Heart right ventricle (tissue), 16 donors: ENCODE data around the gene BDKRB2. TPM values are rescaled to one million over a fixed set of nuclear protein-coding genes. Genes with fewer than 3 reads are reported as not detected.

Experiments
- ATAC-seq, 8 donors: fragments of 200-7000 bp; cut with Tn5 transposase; one replicate each; pipeline ENCODE4 v1.9.1; 2020; ENCODE audit warnings: mild to moderate bottlenecking in 8 of 8, moderate library complexity in 8 of 8, moderate number of reproducible peaks in 1 of 8
- DNase-seq, 2 donors: peaks; one replicate each; pipeline ENCODE4 v3.0.0-alpha.2; 2020
- H3K27ac ChIP-seq, 10 donors: fragments of 200-600 bp; sonication (generic) in 2 of 10; one replicate each; pipeline versions ENCODE4 v1.5.0 to v1.8.0; 2020 to 2022; ENCODE audit warnings: mild to moderate bottlenecking in 3 of 10
- H3K27me3 ChIP-seq, 7 donors: fragments of 200-600 bp; one replicate each; pipeline ENCODE4 v1.8.0; 2021 to 2022; ENCODE audit warnings: mild to moderate bottlenecking in 2 of 7
- H3K36me3 ChIP-seq, 9 donors: fragments of 200-600 bp; sonication (generic) in 1 of 9; one replicate each; pipeline versions ENCODE4 v1.5.0 to v1.8.0; 2020 to 2022; ENCODE audit warnings: mild to moderate bottlenecking in 2 of 9
- H3K4me1 ChIP-seq, 9 donors: fragments of 200-600 bp; sonication (generic) in 1 of 9; one replicate each; pipeline versions ENCODE4 v1.5.0 to v1.8.0; 2020 to 2022; ENCODE audit warnings: mild to moderate bottlenecking in 4 of 9
- H3K4me3 ChIP-seq, 10 donors: fragments of 200-600 bp; sonication (generic) in 2 of 10; one replicate each; pipeline versions ENCODE4 v1.5.0 to v1.8.0; 2020 to 2022; ENCODE audit warnings: mild to moderate bottlenecking in 7 of 10, moderate library complexity in 2 of 10
- H3K9me3 ChIP-seq, 11 donors: fragments of 200-600 bp in 10 of 11; sonication (generic) in 2 of 11; one replicate each; pipeline versions ENCODE4 v1.5.0 to v1.8.0; 2013 to 2022; ENCODE audit warnings: mild to moderate bottlenecking in 2 of 11, control low read depth in 1 of 11, moderate library complexity in 1 of 11
- CTCF ChIP-seq, 9 donors: fragments of 200-600 bp; sonication (generic) in 2 of 9; IDR thresholded peaks; one replicate each; pipeline versions ENCODE4 v1.5.0 to v1.8.0; 2021 to 2022; ENCODE audit warnings: antibody characterized with exemption in 9 of 9, mild to moderate bottlenecking in 5 of 9, moderate library complexity in 1 of 9
- WGBS, 2 donors: extraction: QIAGEN DNeasy Blood & Tissue Kit; methylation state at CpG; one replicate each; pipeline ENCODE4 v1.1.7; 2013; ENCODE audit warnings: inconsistent platforms in 1 of 2; 5-methylcytosine and 5-hydroxymethylcytosine counted together
- intact Hi-C, 10 donors: fragments of 100-400 bp; cut with DNase I; formaldehyde crosslinking; loops; one replicate each; pipeline versions ENCODE4 v1.11.1 to v1.14.2; 2022
- polyA plus RNA-seq, 2 donors: library from polyadenylated mRNA; stranded (reverse); fragments of 200-250 nt; gene quantifications; one replicate each; pipeline ENCODE4 v1.2.3, GENCODE V29; 2013
- total RNA-seq, 10 donors: library from RNA; stranded (reverse); fragmentation: NEBNext Ultra II Directional in 3 of 10; extraction: Animal tissue kit (Norgen Biotek cat#: 25700) in 3 of 10; gene quantifications; one replicate each; pipeline versions ENCODE4 v1.2.1 to v1.2.4, GENCODE V29; 2021 to 2023
- donor health status: Arrhythmogenic right ventricular cardiomyopathy.
- donor health status: ischemic (EF 13 %, LVEDD 7.1; RV severe dilation, severe dysfunction).
- donor health status: healthy with polysubstance abuse.
- donor health status: DM: no; HTN: yes; CAD: no.
- donor health status: DM: no; HTN: no; CAD: no.
- donor health status: ischemic (EF 25% LVEDD 6.9; RV normal size, moderate dysfunction).
- donor health status: ischemic (EF 25% LVEDD 5.7; RV mildly dilated, moderate dysfunction).
- donor health status: healthy.
- donor health status: DM: yes; HTN: yes; CAD: no.
- donor health status: Ischemic cardiomyopathy.
- donor health status: ischemic (EF 35%, LVEDD 5.7; RV mildly dilated, moderate dysfunction).
- donor health status: nonischemic (EF 11% LVEDD 7.7; RV severe dilation, severe dysfunction).
- donor health status: DM: yes; HTN: yes; CAD: no.
- donor health status: PGD.
- donor health status: ischemic (EF 29% LVEDD 5.4; RV normal size, mild dysfunction).
- donor health status: nonischemic (EF 23%, LVEDD 6.1; RV moderate dilation, normal function).

The BDKRB2 gene
- total and polyA plus RNA-seq, 12 donors = 0.19 to 3.6 (median 0.59) TPM

DNA sequence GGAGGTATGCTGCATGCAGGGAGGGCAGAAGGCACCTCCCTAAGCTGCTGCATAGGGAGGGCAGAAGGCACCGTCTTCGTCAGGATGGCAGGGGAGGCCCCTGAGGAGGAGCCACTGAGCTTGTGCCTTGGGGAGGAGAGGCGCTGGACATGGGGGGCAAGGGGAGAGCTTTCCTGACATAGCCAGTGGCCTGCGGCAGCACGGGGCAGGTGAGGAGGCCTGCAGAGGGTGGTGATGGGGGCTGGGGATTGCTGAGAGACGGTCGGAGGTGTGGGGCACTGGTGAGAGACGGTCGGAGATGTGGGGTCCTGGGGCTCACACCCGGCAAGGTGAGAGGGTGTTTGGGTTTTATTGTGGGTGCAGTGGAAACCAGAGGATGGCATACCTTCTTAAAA lies 10.4 kb upstream of the BDKRB2 start:
- no peak overlapping the region for H3K4me3 ChIP-seq
- TF ChIP-seq CTCF (IDR thresholded peaks at IDR 0.05) = no peak
- H3K36me3 ChIP-seq = no peaks in the 10 kb centered on the region
- peaks cover 0 to 33% (median 29%) of the 10 kb centered on the region in 7 donors for H3K27me3 ChIP-seq
- DNase-seq (no peak), ATAC-seq (peak in 1 of 8 donors; percentile 33)
- no peak overlapping the region for H3K27ac ChIP-seq
- WGBS, 2 donors = 85 to 89% methylated on average over 10 of the region's 10 CpGs
- no peaks in the 10 kb centered on the region for H3K9me3 ChIP-seq
- peaks cover 0 to 12% (median 6%) of the 10 kb centered on the region in 9 donors for H3K4me1 ChIP-seq
- intact Hi-C loops = no loop called here

DNA sequence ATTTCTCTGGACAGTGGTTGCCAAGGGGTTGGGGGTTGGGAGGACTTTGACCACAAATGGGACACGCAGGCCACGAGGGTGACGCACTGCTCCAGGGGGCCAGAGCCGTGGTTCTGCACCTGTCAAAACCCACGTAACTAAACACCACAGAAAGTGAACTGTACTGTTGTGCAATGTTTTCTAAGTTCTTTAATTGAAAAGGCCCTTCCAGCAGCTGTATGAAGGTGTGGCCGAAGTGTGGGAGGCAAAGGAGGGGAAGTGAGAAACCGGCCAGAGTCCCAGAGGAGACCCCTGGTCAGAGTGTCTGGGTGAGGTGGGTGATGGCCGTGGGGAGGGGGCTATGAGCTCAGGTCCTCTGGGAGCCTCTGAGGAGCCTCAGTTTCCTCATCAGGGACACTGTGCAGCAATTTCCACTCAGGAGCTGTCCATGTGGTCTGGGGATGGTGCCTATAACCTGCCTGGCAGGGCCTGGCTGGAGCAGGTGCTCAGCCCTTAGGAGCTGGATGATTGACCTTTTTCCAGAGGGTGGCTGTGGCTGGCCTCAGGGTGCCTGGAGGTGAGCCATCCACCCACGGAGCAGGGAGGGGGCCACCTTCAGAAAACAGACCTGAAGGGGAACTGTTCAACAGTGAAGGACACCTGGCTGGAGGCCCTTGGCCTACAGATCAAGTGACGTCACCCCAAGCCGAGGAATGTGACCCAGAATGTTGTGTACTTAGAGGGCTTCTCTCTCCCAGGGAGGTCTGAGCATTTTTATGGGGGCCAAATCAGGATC lies 9.8 kb upstream of the BDKRB2 start:
- intact Hi-C loops = no loop called here
- no peak for TF ChIP-seq CTCF (IDR thresholded peaks at IDR 0.05)
- Histone ChIP-seq H3K9me3 (no peaks in the 10 kb centered on the region), H3K36me3 (no peaks in the 10 kb centered on the region), H3K27ac (no peak overlapping the region), H3K4me1 (peaks cover 0 to 12% (median 6%) of the 10 kb centered on the region in 9 donors), H3K4me3 (no peak overlapping the region), H3K27me3 (peaks cover 0 to 32% (median 26%) of the 10 kb centered on the region in 7 donors)
- 67 to 81% methylated on average over 11 of the region's 11 CpGs for WGBS, 2 donors
- ATAC-seq (no peak), DNase-seq (no peak)

DNA sequence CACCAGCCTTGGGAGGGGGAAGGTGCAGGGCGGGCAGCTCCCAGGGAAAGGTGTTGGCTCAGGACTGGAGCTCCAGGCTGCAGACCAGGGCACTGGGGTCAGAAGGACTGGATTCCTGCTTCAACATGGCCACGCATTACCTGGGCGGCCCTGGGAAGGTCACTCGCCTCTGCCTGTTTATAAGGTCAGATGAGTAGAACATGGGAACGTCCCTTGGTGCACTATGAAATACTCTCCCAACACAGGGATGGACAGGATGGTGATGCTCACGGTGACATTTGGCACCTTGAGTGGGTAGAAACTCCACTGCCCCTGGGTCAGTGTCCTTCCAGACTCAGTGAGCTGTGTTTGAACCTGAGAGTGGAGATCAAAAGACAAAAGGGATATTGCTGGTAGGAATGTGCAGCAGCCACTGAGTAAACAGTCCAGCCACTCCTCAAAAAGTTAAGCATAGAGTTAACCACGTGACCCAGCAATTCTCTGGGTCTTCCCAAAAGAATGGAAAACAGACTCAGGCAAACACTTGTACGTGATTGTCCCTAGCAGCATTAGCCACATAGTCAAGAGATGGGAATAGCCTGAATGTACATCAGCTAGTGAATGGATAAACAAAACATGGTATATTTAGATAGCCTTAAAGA lies 9.1 kb upstream of the BDKRB2 start:
- no peak overlapping the region for H3K4me3 ChIP-seq
- no peak for ATAC-seq
- no peaks in the 10 kb centered on the region for H3K9me3 ChIP-seq
- no peaks in the 10 kb centered on the region for H3K36me3 ChIP-seq
- intact Hi-C loops = no loop called here
- H3K27ac ChIP-seq = no peak overlapping the region
- TF ChIP-seq CTCF (IDR thresholded peaks at IDR 0.05) = no peak
- 91 to 92% methylated on average over 8 of the region's 8 CpGs for WGBS, 2 donors
- no peak for DNase-seq
- peaks cover 0 to 12% (median 6%) of the 10 kb centered on the region in 9 donors for H3K4me1 ChIP-seq
- peaks cover 0 to 32% (median 26%) of the 10 kb centered on the region in 7 donors for H3K27me3 ChIP-seq

DNA sequence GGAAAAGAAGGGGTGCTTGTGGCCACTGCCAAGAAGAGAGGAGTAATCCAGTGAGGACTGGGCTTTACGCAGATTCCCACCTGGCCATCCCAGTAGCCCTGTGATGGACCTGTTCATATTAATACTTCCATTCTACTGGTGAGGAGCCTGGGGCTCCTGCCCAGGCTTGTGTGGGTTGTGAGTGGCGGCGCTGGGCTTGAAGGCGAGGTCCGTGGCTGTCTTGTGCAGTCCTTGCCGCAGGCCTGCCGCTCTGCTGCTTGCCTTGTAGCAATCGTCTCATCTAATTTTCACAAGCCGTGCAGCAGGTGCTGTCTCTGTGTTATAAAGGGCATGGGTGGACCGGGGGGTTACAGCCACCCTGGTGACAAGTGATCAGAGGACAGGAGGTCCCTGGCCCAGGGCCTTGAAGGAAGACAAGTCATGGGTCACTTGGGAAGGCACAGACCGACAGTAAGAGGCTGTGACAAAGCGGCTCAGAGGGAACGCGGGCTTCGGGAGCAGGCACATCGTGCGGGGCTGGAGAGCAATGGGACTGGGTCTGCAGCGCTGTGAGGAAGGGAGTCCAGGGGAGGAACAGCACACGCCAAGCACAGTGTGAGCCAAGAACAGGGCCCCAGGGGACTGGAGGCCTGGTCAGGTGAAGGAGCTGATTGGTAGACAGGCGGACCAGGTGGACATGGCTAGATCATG lies 7.3 kb upstream of the BDKRB2 start:
- TF ChIP-seq CTCF (IDR thresholded peaks at IDR 0.05) = no peak
- peak in 2 of 8 donors; percentile 36 to 44 for ATAC-seq
- peak overlapping the region in 3 of 10 donors; percentile 56 to 67 (median 56) for H3K27ac ChIP-seq
- H3K4me1 ChIP-seq = peaks cover 0 to 12% (median 6%) of the 10 kb centered on the region in 9 donors
- no peaks in the 10 kb centered on the region for H3K9me3 ChIP-seq
- WGBS, 2 donors = 85 to 90% methylated on average over 20 of the region's 20 CpGs
- DNase-seq = no peak
- H3K4me3 ChIP-seq = no peak overlapping the region
- no peaks in the 10 kb centered on the region for H3K36me3 ChIP-seq
- H3K27me3 ChIP-seq = peaks cover 0 to 42% (median 34%) of the 10 kb centered on the region in 7 donors
- intact Hi-C loops = no loop called here
